Measurements from ENCODE around the gene ZBED3. TPM values are rescaled to one million over a fixed set of nuclear protein-coding genes. Genes with fewer than 3 reads are reported as not detected.

ZBED3 gene
- total and polyA plus RNA-seq, 2 donors (not counting 3 experiments of a cell fraction or from before 2014, with no cell fraction given): 11.8 to 15.9 TPM

DNA sequence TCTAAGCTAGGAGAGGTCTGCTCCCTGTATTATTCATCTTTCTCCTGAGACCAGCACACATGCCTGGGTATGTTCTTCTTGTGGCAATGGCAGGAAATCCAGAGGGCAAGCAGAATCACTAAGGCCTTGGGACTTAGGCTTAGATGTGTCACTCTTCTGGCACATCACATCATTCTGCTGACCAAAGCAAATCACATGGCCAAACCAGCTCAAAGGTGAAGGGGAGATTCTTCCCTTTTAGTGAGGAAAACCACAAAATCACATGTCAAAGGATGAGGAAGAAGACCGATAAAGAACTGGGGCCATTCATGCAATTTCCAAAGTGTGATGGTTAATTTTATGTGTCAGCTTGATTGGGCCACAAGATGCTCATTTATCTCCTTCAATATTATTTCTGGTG, 62.6 kb downstream of the ZBED3 start:
- Histone ChIP-seq H3K4me3 (replicated peaks in 1 of 3; ENCODE audit: insufficient read depth in 1 of 3, low read depth in 1 of 3, low read length in 3 of 3) (no peak overlapping the region), H3K9me3 (replicated peaks; ENCODE audit: control insufficient read depth, insufficient read depth, low read length) (peaks cover under 1% of the 10 kb centered on the region), H3K27ac (ENCODE audit: insufficient read depth, low read depth, low read length) (no peak overlapping the region), H3K9ac (replicated peaks; ENCODE audit: extremely low read depth, insufficient read depth, low read length) (no peak overlapping the region), H4K20me1 (replicated peaks; ENCODE audit: control insufficient read depth, extremely low read depth, insufficient read depth, low read length) (no peaks in the 10 kb centered on the region), H2AFZ (ENCODE audit: low read depth, low read length) (no peak overlapping the region), H3K4me2 (ENCODE audit: insufficient read depth, low read length) (no peak overlapping the region), H3K36me3 (ENCODE audit: control insufficient read depth in 2 of 2, extremely low read depth in 1 of 2, insufficient read depth in 2 of 2, low read length in 2 of 2) (no peaks in the 10 kb centered on the region), H3K27me3 (ENCODE audit: control insufficient read depth in 2 of 2, insufficient read depth in 2 of 2, low read length in 2 of 2) (peaks cover 5 to 11% of the 10 kb centered on the region in 2 experiments), H3K79me2 (ENCODE audit: control insufficient read depth, insufficient read depth, low read length) (no peaks in the 10 kb centered on the region), H3K4me1 (ENCODE audit: control insufficient read depth, extremely low read depth, insufficient read depth, low read length) (no peaks in the 10 kb centered on the region), H3K9me1 (replicated peaks; ENCODE audit: control insufficient read depth, extremely low read depth, insufficient read depth, low read length) (no peaks in the 10 kb centered on the region)
- CTCF ChIA-PET: interaction anchor here (1.9 kb wide), 1 partner anchor 157 kb away, joined by 4 read pairs; no protein-coding TSS in a partner anchor
- POLR2A ChIA-PET: no interaction called here
- FAIRE-seq (no peak), DNase-seq (ENCODE audit: low read depth, low spot score) (no peak)
- dilution Hi-C loops (cut with MboI; ENCODE audit: extremely low pct_ligation_motif_present, low sequenced_read_pairs) (no loop called here), intact Hi-C loops (cut with micrococcal nuclease) (no loop called here)
- TF ChIP-seq GATA2 (IDR thresholded peaks at IDR 0.05; ENCODE audit: insufficient read depth, insufficient read length, low read depth, low read length): no peak
- TF ChIP-seq, protein P1, sequence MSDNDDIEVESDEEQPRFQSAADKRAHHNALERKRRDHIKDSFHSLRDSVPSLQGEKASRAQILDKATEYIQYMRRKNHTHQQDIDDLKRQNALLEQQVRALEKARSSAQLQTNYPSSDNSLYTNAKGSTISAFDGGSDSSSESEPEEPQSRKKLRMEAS (IDR thresholded peaks at IDR 0.05; ENCODE audit: insufficient read depth, insufficient read length): no peak
- no peak for TF ChIP-seq POLR2AphosphoS5 (IDR thresholded peaks at IDR 0.05; ENCODE audit: insufficient read depth, low read depth, low read length)
- no TSS peak for BruUV-seq (replicated peaks)

DNA sequence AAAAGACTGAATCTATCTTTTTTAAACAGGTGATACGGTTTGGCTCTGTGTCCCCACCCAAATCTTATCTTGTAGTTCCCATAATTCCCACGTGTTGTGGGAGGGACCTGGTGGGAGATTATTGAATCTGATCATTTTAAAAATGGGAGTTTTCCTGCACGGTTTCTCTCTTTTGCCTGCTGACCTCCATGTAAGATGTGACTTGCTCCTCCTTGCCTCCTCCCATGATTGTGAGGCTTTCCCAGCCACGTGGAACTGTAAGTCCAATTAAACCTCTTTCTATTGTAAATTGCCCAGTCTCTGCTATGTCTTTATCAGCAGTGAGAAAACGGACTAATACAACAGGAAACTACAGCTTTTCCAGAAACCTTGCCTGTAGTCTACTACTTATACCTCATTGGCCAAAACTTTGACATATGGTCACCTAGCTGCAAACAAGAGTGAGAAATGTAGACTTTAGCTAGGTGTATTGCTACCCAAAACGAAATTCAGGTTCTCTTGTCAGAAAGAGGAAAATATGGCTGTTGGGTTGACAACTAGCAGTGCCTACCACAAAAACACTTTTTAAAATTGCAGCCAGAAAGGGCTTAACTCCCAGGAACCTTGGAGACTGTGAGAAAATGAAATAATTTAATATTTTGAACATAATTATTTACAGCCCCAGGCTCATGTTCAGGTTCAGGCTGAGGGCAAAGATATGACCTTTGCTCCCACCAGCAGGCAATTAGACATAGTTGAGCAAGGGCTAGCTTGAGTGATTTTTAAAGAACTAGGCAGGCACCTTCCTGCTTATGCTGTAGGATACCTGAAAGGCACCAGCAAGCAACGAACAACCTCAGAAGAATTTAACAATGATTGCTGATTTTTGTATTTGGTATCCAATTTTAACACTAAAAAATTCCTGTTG, 64.3 kb downstream of the ZBED3 start:
- Histone ChIP-seq H2AFZ (ENCODE audit: low read depth, low read length) (no peak overlapping the region), H3K27ac (ENCODE audit: insufficient read depth, low read depth, low read length) (no peak overlapping the region), H3K4me2 (ENCODE audit: insufficient read depth, low read length) (no peak overlapping the region), H3K9me1 (replicated peaks; ENCODE audit: control insufficient read depth, extremely low read depth, insufficient read depth, low read length) (no peaks in the 10 kb centered on the region), H3K9me3 (replicated peaks; ENCODE audit: control insufficient read depth, insufficient read depth, low read length) (no peaks in the 10 kb centered on the region), H3K36me3 (ENCODE audit: control insufficient read depth in 2 of 2, extremely low read depth in 1 of 2, insufficient read depth in 2 of 2, low read length in 2 of 2) (no peaks in the 10 kb centered on the region), H3K9ac (replicated peaks; ENCODE audit: extremely low read depth, insufficient read depth, low read length) (no peak overlapping the region), H4K20me1 (replicated peaks; ENCODE audit: control insufficient read depth, extremely low read depth, insufficient read depth, low read length) (no peaks in the 10 kb centered on the region), H3K27me3 (ENCODE audit: control insufficient read depth in 2 of 2, insufficient read depth in 2 of 2, low read length in 2 of 2) (peaks cover 7 to 16% of the 10 kb centered on the region in 2 experiments), H3K4me3 (replicated peaks in 1 of 3; ENCODE audit: insufficient read depth in 1 of 3, low read depth in 1 of 3, low read length in 3 of 3) (no peak overlapping the region), H3K79me2 (ENCODE audit: control insufficient read depth, insufficient read depth, low read length) (no peaks in the 10 kb centered on the region), H3K4me1 (ENCODE audit: control insufficient read depth, extremely low read depth, insufficient read depth, low read length) (no peaks in the 10 kb centered on the region)
- FAIRE-seq (no peak), DNase-seq (ENCODE audit: low read depth, low spot score) (no peak)
- CTCF ChIA-PET: interaction anchor here (1.5 kb wide), 1 partner anchor 248 kb away, joined by 3 read pairs; no protein-coding TSS in a partner anchor
- POLR2A ChIA-PET: no interaction called here
- dilution Hi-C loops (cut with MboI; ENCODE audit: extremely low pct_ligation_motif_present, low sequenced_read_pairs) (no loop called here), intact Hi-C loops (cut with micrococcal nuclease) (no loop called here)
- no TSS peak for BruUV-seq (replicated peaks)
- TF ChIP-seq GATA2 (IDR thresholded peaks at IDR 0.05; ENCODE audit: insufficient read depth, insufficient read length, low read depth, low read length): no peak
- no peak for TF ChIP-seq POLR2A (IDR thresholded peaks at IDR 0.05; ENCODE audit: low read depth, low read length)
- TF ChIP-seq, protein P1 (IDR thresholded peaks at IDR 0.05; ENCODE audit: insufficient read depth, insufficient read length): no peak
- TF ChIP-seq MYC (IDR thresholded peaks at IDR 0.05; ENCODE audit: low read depth, low read length): no peak
- no peak for TF ChIP-seq EZH2 (IDR thresholded peaks at IDR 0.05; ENCODE audit: borderline replicate concordance, low read depth, low read length, severe bottlenecking)

Small RNA genes within 50 kb of the gene (small RNA-seq; reads per million reads assigned to genes)
- 2.6 reads per million, percentile 12 among the genes with 10 or more reads in this experiment for gene SNORA47 (ENCODE audit: insufficient read depth, insufficient read length, low read depth, low replicate concordance)

Other genes with a start within 250 kb of the ZBED3 start
- not detected in 2 replicates for gene S100Z, start 237.3 kb downstream of the ZBED3 start, total RNA-seq
- gene S100Z, start 237.3 kb downstream of the ZBED3 start, polyA plus RNA-seq: not detected in 2 replicates
- gene CRHBP, start 134.2 kb downstream of the ZBED3 start, total RNA-seq: 0.51 TPM in 1 of 2 replicates, not detected in the other
- 0.08 and 0.27 TPM in 2 replicates for gene CRHBP, start 134.2 kb downstream of the ZBED3 start, polyA plus RNA-seq
- gene AGGF1, start 56.9 kb downstream of the ZBED3 start, total RNA-seq: 16.1 and 19.9 TPM in 2 replicates
- 6.7 and 7.8 TPM in 2 replicates for gene AGGF1, start 56.9 kb downstream of the ZBED3 start, polyA plus RNA-seq
- not detected in 2 replicates for gene PDE8B, start 123.4 kb upstream of the ZBED3 start, total RNA-seq
- gene PDE8B, start 123.4 kb upstream of the ZBED3 start, polyA plus RNA-seq: not detected in 2 replicates

Data from endothelial cell of umbilical vein (primary cell).